ENCODE measurements around the gene UCK2.
"Not testable (repeated sequence)": the region's sequence is repeated elsewhere in the genome, so short reads cannot be mapped to it uniquely, and the experiment has no call there.

Gene UCK2

GRCh38 chr1:165827268-165828102 is at the start of gene UCK2:
TSS of gene UCK2 (plus strand) at chr1:165827614. CDS start at chr1:165827834, 220 bp downstream.
- DNase-seq: peak; percentile 71 to 93

DNA sequence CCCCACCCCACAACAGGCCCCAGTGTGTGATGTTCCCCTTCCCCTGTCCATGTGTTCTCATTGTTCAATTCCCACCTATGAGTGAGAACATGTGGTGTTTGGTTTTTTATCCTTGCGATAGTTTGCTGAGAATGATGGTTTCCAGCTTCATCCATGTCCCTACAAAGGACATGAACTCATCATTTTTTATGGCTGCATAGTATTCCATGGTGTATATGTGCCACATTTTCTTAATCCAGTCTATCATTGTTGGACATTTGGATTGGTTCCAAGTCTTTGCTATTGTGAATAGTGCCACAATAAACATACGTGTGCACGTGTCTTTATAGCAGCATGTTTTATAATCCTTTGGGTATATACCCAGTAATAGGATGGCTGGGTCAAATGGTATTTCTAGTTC is 49.2 kb upstream of the UCK2 start:
- DNase-seq: not testable (repeated sequence)

DNA sequence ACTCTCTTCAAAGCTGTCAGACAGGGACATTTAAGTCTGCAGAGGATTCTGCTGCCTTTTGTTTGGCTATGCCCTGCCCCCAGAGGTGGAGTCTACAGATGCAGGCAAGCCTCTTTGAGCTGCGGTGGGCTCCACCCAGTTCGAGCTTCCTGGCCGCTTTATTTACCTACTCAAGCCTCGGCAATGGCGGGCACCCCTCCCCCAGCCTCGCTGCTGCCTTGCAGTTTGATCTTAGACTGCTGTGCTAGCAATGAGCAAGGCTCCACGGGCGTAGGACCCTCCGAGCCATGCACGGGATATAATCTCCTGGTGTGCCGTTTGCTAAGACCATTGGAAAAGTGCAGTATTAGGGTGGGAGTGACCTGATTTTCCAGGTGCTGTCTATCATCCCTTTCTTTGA is 43.9 kb upstream of the UCK2 start:
- not testable (repeated sequence) for DNase-seq

DNA sequence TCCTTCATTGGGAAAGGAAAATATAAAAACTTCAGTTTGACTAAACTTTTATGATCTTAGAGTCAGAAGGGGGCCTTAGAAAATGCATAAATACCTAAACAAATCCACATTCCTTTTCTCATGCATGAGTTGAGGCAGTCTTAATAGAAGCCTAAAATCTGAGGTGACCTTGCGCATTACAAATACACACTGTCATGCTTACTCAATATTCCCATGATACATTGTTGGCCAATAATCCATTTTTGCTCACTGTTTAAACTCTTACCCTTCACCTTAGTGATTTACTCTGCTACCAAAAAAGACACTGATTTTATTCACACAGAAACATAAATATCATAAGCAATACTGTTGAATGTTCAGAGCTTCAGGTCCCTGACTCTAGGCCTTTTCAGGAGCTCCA is 39.7 kb upstream of the UCK2 start:
- DNase-seq: no peak

GRCh38 chr1:165793951-165794350 is 33.5 kb upstream of the UCK2 start:
- no peak for DNase-seq

DNA sequence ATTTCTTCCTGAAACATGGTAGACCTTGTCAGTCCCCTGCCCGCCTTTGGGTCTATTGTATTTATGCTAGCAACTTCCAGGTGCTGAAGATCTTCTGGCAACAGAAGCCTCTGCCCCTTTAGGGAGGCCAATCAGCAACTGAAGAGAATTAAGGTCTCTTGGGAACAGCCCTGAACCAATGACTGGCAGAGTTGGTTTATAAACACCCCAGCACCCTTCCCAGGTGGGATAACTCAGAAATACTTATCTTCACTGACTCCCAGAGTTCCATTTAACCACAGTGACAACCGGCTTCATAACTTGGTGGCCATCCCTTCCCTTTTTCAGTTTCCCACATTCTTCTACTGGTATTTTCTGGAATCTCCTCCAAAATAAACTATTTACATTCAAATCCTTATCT is 31.5 kb upstream of the UCK2 start:
- no peak for DNase-seq

DNA sequence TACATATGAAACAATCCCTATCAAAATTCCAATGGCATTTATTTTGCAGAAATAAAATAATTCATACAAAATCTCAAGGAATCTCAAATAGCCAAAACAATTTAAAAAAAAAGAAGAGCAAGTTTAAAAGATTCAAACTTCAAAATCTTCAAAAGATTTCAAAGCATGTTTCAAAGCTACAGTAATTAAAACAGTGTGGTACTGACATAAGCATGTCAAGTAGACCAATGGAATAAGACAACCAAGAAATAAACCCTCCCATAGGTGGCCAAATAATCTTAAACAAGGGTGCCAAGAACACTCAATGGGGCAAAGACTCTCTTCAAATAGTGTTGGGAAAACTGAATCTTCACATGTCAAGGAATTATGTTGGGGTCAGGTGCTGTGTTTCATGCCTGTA is 28.0 kb upstream of the UCK2 start:
- no peak for DNase-seq

GRCh38 chr1:165804513-165804912 is 22.9 kb upstream of the UCK2 start:
- not testable (repeated sequence) for DNase-seq

DNA sequence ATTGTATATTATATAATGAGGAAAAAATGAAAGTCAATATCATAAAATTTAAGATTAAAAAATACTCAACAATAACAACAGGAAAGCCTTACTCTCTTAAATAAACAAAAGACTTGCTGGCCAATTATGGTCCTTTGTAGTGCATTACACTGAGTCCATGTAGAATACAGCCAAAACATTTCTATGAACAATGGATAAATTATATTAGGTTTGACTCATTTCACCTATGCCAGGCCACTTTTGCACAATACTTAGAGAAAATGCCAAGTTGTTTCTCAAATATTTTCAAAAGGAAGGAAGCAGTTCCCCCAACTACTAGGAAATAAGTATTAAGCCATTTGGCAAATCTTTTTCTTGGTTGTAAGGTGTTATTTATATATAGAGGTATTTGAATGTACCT is 19.8 kb upstream of the UCK2 start:
- no peak for DNase-seq

DNA sequence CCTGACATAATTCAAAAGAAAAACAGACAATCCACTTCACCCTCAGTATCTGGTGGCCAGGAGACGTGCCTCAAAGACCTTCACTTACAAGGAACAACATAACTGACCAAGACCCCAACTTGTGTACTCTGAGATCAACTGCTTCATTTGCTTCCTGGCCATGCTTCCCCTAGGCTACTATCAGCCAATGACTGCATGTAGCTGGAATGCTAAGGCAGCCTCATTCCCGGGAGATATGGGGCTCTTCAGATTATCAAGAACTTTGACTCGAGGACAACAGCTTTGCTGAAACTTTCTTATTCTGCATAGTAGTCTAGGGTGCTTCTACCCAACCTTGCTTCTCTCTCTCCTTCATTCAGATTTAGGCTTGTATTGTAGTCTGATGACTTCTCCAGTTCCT is 11.7 kb upstream of the UCK2 start:
- no peak for DNase-seq

GRCh38 chr1:165816157-165816556 is 11.3 kb upstream of the UCK2 start:
- no peak for DNase-seq

DNA sequence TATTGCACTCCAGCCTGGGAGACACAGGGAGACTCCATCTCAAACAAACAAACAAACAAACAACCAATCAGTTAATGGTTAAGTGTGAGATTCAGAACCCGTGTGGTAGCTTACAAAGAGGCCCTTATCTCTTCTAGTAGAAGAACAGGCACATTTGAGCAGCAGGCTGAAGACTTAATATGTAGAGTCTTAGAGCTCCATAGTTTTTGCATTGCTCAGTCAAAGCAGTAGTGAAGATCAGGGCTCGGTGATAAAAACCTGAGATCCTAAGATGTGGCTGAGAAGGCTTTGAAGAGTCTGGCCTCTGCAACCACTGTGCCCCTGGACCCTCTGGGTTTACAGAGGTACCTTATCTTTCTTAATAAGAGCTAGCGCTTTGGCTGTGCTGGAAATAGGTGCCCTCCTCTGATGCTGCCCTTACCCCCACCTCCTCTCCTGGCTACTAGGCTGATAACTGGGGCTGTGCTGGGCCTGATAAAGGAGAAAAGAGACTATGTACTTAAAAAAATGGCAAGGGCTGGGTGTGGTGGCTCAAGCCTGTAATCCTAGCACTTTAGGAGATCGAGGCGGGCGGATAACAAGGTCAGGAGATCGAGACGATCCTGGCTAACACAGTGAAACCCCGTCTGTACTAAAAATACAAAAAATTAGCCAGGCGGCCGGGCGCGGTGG is 10.5 kb upstream of the UCK2 start:
- DNase-seq: no peak

- no peak for DNase-seq
Measured at GRCh38 chr1:165823552-165824268, 3.7 kb upstream of the UCK2 start.

DNA sequence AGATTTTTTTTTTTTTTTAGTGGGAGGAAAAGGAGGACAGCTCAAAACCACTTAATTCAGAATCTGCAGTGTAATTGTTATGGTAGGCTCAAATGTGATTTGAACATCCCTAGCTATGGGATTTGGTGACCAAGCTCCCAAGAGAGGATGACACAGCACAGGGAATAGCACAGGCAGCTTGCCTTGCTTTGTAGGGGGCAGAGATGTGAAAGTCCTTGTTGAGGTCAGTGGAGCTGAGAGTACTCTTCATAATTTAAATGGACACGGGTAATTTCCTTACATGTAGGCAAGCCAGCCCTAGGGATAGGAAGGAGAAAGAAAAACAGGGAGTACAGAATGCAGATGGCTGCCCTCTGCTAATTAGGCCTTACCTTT is 3.2 kb upstream of the UCK2 start:
- DNase-seq: no peak

- DNase-seq: no peak
Measured at GRCh38 chr1:165826565-165827267, 698 bp upstream of the UCK2 start.

GRCh38 chr1:165828103-165828668 is 772 bp downstream of the UCK2 start:
- DNase-seq: peak in 1 of 2 experiments; percentile 49

- peak; percentile 55 to 72 for DNase-seq
Measured at GRCh38 chr1:165828669-165829329, 1.4 kb downstream of the UCK2 start.

DNA sequence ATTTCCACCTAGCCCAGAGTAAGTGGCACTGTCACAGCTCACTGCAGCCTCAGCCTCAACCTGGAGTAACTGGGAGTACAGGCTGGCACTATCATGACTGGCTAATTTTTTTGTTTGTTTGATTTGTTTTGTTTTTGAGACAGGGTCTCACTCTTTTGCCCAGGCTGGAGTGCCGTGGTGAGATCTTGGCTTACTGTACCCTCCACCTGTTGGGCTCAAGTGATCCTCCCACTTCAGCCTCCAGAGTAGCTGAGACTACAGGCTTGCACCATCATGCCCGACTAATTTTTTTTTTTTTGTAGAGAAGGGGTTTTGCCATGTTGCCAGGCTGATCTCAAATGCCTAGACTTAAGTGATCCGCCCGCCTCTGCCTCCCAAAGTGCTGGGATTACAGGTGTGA is 2.5 kb downstream of the UCK2 start:
- no peak for DNase-seq

DNA sequence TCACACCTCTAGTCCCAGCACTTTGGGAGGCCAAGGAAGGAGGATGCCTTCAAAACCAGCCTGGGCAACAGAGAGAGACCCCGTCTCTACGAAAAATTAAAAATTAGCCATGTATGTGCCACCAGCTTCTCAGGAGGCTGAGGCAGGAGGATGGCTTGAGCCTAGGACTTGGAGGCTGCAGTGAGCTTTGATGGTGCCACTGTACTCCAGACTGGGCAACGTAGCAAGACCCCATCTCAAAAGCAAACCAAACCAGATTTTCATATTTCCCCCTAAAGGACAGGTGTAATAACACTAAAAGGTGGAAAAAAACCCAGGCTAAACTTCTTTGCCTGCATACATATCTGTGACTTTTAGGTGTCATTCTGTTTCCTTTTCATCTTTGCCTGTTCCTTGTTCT is 3.7 kb downstream of the UCK2 start:
- no peak for DNase-seq

GRCh38 chr1:165832902-165833301 is 5.5 kb downstream of the UCK2 start:
- no peak for DNase-seq

DNA sequence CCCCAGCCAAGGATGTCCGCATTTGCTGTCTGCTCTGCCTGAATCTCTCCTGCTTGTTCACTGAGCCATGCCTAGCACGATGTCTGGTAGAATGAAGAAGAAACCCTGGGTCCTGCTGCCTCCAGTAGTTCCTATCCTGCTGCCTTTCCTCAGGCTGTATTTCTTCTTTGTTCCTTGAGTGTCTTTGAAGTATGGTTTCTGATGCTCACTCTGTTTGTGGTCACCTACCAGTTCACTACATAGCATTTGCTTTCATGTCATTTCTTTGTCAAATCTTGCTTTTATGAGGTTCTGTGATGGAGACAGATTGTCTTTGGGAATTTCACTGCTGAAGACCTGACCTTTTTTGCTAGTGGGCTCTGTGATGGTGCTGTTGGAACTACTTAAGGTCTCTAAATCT is 5.9 kb downstream of the UCK2 start:
- DNase-seq: no peak

- no peak for DNase-seq
Measured at GRCh38 chr1:165834229-165834628, 6.8 kb downstream of the UCK2 start.

Measured in NCI-H187 (cell line).